ENCODE results near the gene GRK3.

DNA sequence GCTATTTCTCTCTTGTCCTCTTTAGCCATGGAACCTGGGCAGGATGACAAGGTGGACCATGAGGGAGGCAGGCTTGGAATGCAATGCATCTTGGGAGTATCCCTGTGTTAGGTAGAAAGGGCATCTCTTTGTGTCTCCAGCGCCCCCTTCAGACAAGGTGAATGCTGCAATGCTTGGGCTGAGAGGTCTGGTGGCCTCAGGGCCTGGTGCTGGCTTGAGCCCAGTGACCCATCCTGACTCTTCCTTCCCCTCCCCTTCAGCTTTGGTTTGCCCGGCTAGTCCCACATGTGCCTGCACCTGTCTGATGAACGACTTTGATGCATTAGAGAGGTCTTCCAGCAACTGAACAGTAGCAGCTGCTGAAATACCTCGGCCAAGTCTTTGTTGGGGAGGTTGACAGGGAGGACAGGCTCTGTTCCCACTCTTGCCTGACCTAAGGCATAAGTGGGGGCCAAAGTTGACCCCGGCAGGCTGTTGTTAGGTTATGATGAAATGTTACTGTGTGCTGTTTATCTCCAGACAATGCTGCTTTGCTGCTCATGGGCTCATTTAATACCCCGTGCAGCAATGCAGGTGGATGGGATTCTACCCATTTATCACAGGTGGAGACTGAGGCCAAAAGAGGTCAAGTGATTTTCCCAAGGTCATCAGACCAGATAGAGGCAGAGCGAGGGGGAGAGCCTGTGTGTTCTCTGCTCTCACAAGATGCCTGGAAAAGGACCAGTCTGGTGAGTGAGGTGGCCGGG lies 200.0 kb downstream of the GRK3 start:
- TF ChIP-seq, protein P1, sequence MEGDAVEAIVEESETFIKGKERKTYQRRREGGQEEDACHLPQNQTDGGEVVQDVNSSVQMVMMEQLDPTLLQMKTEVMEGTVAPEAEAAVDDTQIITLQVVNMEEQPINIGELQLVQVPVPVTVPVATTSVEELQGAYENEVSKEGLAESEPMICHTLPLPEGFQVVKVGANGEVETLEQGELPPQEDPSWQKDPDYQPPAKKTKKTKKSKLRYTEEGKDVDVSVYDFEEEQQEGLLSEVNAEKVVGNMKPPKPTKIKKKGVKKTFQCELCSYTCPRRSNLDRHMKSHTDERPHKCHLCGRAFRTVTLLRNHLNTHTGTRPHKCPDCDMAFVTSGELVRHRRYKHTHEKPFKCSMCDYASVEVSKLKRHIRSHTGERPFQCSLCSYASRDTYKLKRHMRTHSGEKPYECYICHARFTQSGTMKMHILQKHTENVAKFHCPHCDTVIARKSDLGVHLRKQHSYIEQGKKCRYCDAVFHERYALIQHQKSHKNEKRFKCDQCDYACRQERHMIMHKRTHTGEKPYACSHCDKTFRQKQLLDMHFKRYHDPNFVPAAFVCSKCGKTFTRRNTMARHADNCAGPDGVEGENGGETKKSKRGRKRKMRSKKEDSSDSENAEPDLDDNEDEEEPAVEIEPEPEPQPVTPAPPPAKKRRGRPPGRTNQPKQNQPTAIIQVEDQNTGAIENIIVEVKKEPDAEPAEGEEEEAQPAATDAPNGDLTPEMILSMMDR (IDR thresholded peaks at IDR 0.05; ENCODE audit: extremely low read depth in 1 of 2, insufficient read depth in 1 of 2, low read depth in 1 of 2, low read length in 2 of 2) = no peak
- TF ChIP-seq EZH2 (IDR thresholded peaks at IDR 0.05; ENCODE audit: borderline replicate concordance, low read depth, low read length, severe bottlenecking) (no peak), POLR2A (IDR thresholded peaks at IDR 0.05; ENCODE audit: low read depth, low read length) (no peak), FOS (IDR thresholded peaks at IDR 0.05; ENCODE audit: borderline replicate concordance, insufficient read depth, low read length) (no peak), POLR2AphosphoS5 (IDR thresholded peaks at IDR 0.05; ENCODE audit: insufficient read depth, low read depth, low read length) (no peak), MYC (IDR thresholded peaks at IDR 0.05; ENCODE audit: low read depth, low read length) (no peak), MAX (IDR thresholded peaks at IDR 0.05; ENCODE audit: insufficient read depth, insufficient read length) (no peak), JUN (IDR thresholded peaks at IDR 0.05; ENCODE audit: borderline replicate concordance, insufficient read depth, insufficient read length, low read depth) (no peak), GATA2 (IDR thresholded peaks at IDR 0.05; ENCODE audit: insufficient read depth, insufficient read length, low read depth, low read length) (no peak)
